H9 (cell line): ENCODE results near the gene SPRED3. TPM values are rescaled to one million over a fixed set of nuclear protein-coding genes. Genes with fewer than 3 reads are reported as not detected.

ENCODE experiments used
- DNase-seq: peaks from one replicate; pipeline ENCODE4 v3.0.0-alpha.2; 2017
- H2AFZ ChIP-seq: one replicate; pipeline ENCODE4 v1.6.1; 2013; ENCODE audit warnings: mild to moderate bottlenecking, low read length, control low read depth, moderate library complexity
- H2AK5ac ChIP-seq: 2 replicates; pipeline ENCODE4 v1.6.1; 2013; ENCODE audit warnings: low read length, control low read depth, mixed read lengths; ENCODE audit not compliant: insufficient read length
- H2BK120ac ChIP-seq: one replicate; pipeline ENCODE4 v1.6.1; 2013; ENCODE audit warnings: low read depth, mild to moderate bottlenecking, low read length, control low read depth, inconsistent platforms; ENCODE audit not compliant: poor library complexity, severe bottlenecking
- H2BK12ac ChIP-seq: 2 replicates; pipeline ENCODE4 v1.6.1; 2013; ENCODE audit warnings: low read length, control low read depth, mixed read lengths, low read depth; ENCODE audit not compliant: insufficient read length
- H2BK15ac ChIP-seq: 2 replicates; pipeline ENCODE4 v1.6.1; 2013; ENCODE audit warnings: low read depth, low read length, control low read depth
- H2BK20ac ChIP-seq: one replicate; pipeline ENCODE4 v1.6.1; 2013; ENCODE audit warnings: low read depth, mild to moderate bottlenecking, low read length, control low read depth, inconsistent platforms; ENCODE audit not compliant: poor library complexity, severe bottlenecking
- H2BK5ac ChIP-seq: 2 replicates; pipeline ENCODE4 v1.6.1; 2013; ENCODE audit warnings: low read length, control low read depth, mixed read lengths; ENCODE audit not compliant: insufficient read length
- H3K14ac ChIP-seq: 2 replicates; pipeline ENCODE4 v1.6.1; 2013; ENCODE audit warnings: low read length, control low read depth; ENCODE audit not compliant: insufficient read depth
- H3K18ac ChIP-seq: 2 replicates; pipeline ENCODE4 v1.6.1; 2013; ENCODE audit warnings: low read depth, mild to moderate bottlenecking, mixed read lengths, low read length, control low read depth; ENCODE audit not compliant: insufficient read length
- H3K23ac ChIP-seq: 2 replicates; pipeline ENCODE4 v1.6.1; 2013; ENCODE audit warnings: low read length, control low read depth, mixed read lengths, low read depth; ENCODE audit not compliant: insufficient read length
- H3K23me2 ChIP-seq: 2 replicates; pipeline ENCODE4 v1.6.1; 2013; ENCODE audit warnings: low read depth, mild to moderate bottlenecking, mixed read lengths, low read length, control low read depth; ENCODE audit not compliant: insufficient read length, poor library complexity, severe bottlenecking
- H3K27ac ChIP-seq: 2 replicates; pipeline ENCODE4 v1.5.1; 2013; ENCODE audit warnings: low read length, control low read depth, mixed read lengths, low read depth; ENCODE audit not compliant: insufficient read length
- H3K27me3 ChIP-seq: 2 replicates; pipeline ENCODE4 v1.6.1; 2013; ENCODE audit warnings: low read length, control low read depth, inconsistent platforms; ENCODE audit not compliant: insufficient read depth
- H3K4ac ChIP-seq: 2 replicates; pipeline ENCODE4 v1.6.1; 2013; ENCODE audit warnings: low read depth, mild to moderate bottlenecking, control low read depth, inconsistent platforms, low read length, moderate library complexity
- H3K4me1 ChIP-seq: 2 replicates; pipeline ENCODE4 v1.6.1; 2013; ENCODE audit warnings: low read length, control low read depth, inconsistent platforms; ENCODE audit not compliant: insufficient read depth
- H3K4me2 ChIP-seq: 2 replicates; pipeline ENCODE4 v1.6.1; 2013; ENCODE audit warnings: low read length, control low read depth, mixed read lengths; ENCODE audit not compliant: insufficient read length, insufficient read depth
- H3K56ac ChIP-seq: 2 replicates; pipeline ENCODE4 v1.6.1; 2013; ENCODE audit warnings: low read depth, mild to moderate bottlenecking, mixed read lengths, low read length, control low read depth; ENCODE audit not compliant: insufficient read length
- H3K79me1 ChIP-seq: 2 replicates; pipeline ENCODE4 v1.6.1; 2013; ENCODE audit warnings: low read depth, mild to moderate bottlenecking, moderate library complexity, low read length, control low read depth, inconsistent platforms; ENCODE audit not compliant: insufficient read depth, poor library complexity, severe bottlenecking
- H3K79me2 ChIP-seq: 2 replicates; pipeline ENCODE4 v1.6.1; 2013; ENCODE audit warnings: low read length, control low read depth, inconsistent platforms; ENCODE audit not compliant: insufficient read depth
- H3K9ac ChIP-seq: 2 replicates; pipeline ENCODE4 v1.6.1; 2013; ENCODE audit warnings: low read length, control low read depth, mixed read lengths; ENCODE audit not compliant: insufficient read length; ENCODE audit errors: extremely low read depth
- H3K9me3 ChIP-seq: one replicate; pipeline ENCODE4 v1.6.1; 2013; ENCODE audit warnings: low read depth, low read length, inconsistent platforms; ENCODE audit not compliant: control insufficient read depth
- H3T11ph ChIP-seq: one replicate; pipeline ENCODE4 v1.6.1; 2013; ENCODE audit warnings: mild to moderate bottlenecking, low read length, control low read depth, inconsistent platforms
- H4K20me1 ChIP-seq: one replicate; pipeline ENCODE4 v1.6.1; 2013; ENCODE audit not compliant: control insufficient read depth, insufficient read length, insufficient read depth
- H4K5ac ChIP-seq: 2 replicates; pipeline ENCODE4 v1.6.1; 2013; ENCODE audit warnings: low read depth, mild to moderate bottlenecking, mixed read lengths, low read length, control low read depth; ENCODE audit not compliant: insufficient read length
- H4K8ac ChIP-seq: replicated peaks from 2 replicates; pipeline ENCODE4 v1.6.1; 2013; ENCODE audit warnings: low read length, control low read depth, mixed read lengths, low read depth; ENCODE audit not compliant: insufficient read length
- H4K91ac ChIP-seq: 2 replicates; pipeline ENCODE4 v1.6.1; 2013; ENCODE audit warnings: low read depth, mild to moderate bottlenecking, moderate library complexity, mixed read lengths, low read length, control low read depth; ENCODE audit not compliant: insufficient read length
- H3K27ac Mint-ChIP-seq, 3 experiments: 2 replicates in 2 of 3; 3 replicates in 1 of 3; pipeline ENCODE4 v1.8.0; 2020 to 2021; ENCODE audit warnings: mixed read lengths in 3 of 3, mild to moderate bottlenecking in 1 of 3, moderate library complexity in 1 of 3
- H3K27me3 Mint-ChIP-seq: 2 replicates; pipeline ENCODE4 v1.8.0; 2021; ENCODE audit warnings: low read depth, mild to moderate bottlenecking, moderate library complexity, mixed read lengths
- H3K36me3 Mint-ChIP-seq, 3 experiments: 2 replicates in 2 of 3; 3 replicates in 1 of 3; pipeline ENCODE4 v1.8.0; 2020 to 2021; ENCODE audit warnings: low read depth in 3 of 3, mixed read lengths in 3 of 3; ENCODE audit not compliant: insufficient read depth in 1 of 3
- H3K4me1 Mint-ChIP-seq, 2 experiments: 2 replicates each; pipeline ENCODE4 v1.8.0; 2020; ENCODE audit warnings: mixed read lengths in 2 of 2
- H3K4me3 Mint-ChIP-seq, 2 experiments: 2 replicates in 1 of 2; 3 replicates in 1 of 2; pipeline ENCODE4 v1.8.0; 2020 to 2021; ENCODE audit warnings: mild to moderate bottlenecking in 2 of 2, mixed read lengths in 2 of 2, moderate library complexity in 1 of 2
- H3K9me3 Mint-ChIP-seq, 2 experiments: 2 replicates in 1 of 2; 3 replicates in 1 of 2; pipeline ENCODE4 v1.8.0; 2020; ENCODE audit warnings: mild to moderate bottlenecking in 2 of 2, mixed read lengths in 2 of 2, moderate library complexity in 1 of 2
- CTCF ChIP-seq: fragments of 200-600 bp; sonication (generic); conservative IDR thresholded peaks from 3 replicates; pipeline ENCODE4 v1.8.0; 2021; ENCODE audit warnings: antibody characterized with exemption, mild to moderate bottlenecking
- WGBS: extraction: QIAGEN DNeasy Blood & Tissue Kit; methylation state at CpG from one replicate; pipeline ENCODE4 v1.1.7; 2013; ENCODE audit warnings: missing lambda C conversion rate, low lambda C conversion rate, mixed read lengths; ENCODE audit not compliant: insufficient read length; ENCODE audit errors: extremely low coverage; 5-methylcytosine and 5-hydroxymethylcytosine counted together
- total RNA-seq: library from RNA; stranded (reverse); gene quantifications from 2 replicates; pipeline ENCODE4 v1.2.1, GENCODE V29; 2021

SPRED3 gene
- total RNA-seq, 1 experiment from 2014 or later, result 16.4 TPM

GRCh38 chr19:38367041-38367440 lies 21.5 kb upstream of the SPRED3 start:
- no peak overlapping the region for H2BK15ac ChIP-seq
- no peaks in the 10 kb centered on the region for H3K27me3 ChIP-seq
- H3K23ac ChIP-seq, result no peak overlapping the region
- H3K79me1 ChIP-seq, result no peaks in the 10 kb centered on the region
- no peak overlapping the region for H3K56ac ChIP-seq
- Mint-ChIP-seq H3K4me1 (peaks cover 5 to 6% of the 10 kb centered on the region in 2 experiments; a peak in 3 of 4 replicates), H3K9me3 (peaks cover 4 to 8% of the 10 kb centered on the region in 2 experiments; a peak in 2 of 5 replicates), H3K36me3 (peaks cover 0 to 4% (median 0%) of the 10 kb centered on the region in 3 experiments; a peak in 2 of 7 replicates), H3K27ac (no peak overlapping the region), H3K27me3 (peaks cover 57% of the 10 kb centered on the region), H3K4me3 (no peak overlapping the region)
- DNase-seq, result no peak
- no peak overlapping the region for H4K91ac ChIP-seq
- H3K9me3 ChIP-seq, result no peaks in the 10 kb centered on the region
- no peak overlapping the region for H2BK5ac ChIP-seq
- H2BK12ac ChIP-seq, result no peak overlapping the region
- H2BK120ac ChIP-seq, result no peak overlapping the region
- no CpG with 5 or more reads among the region's 12 CpGs for WGBS
- H3K14ac ChIP-seq, result no peak overlapping the region
- H3K4me1 ChIP-seq, result no peaks in the 10 kb centered on the region
- no peak overlapping the region for H3K4ac ChIP-seq
- no peak overlapping the region for H2AK5ac ChIP-seq
- no peak overlapping the region for H3K27ac ChIP-seq
- no peak overlapping the region for H2AFZ ChIP-seq
- no peak overlapping the region for H2BK20ac ChIP-seq
- no peak overlapping the region for H3T11ph ChIP-seq
- no peaks in the 10 kb centered on the region for H4K20me1 ChIP-seq
- TF ChIP-seq CTCF, result no peak
- no peak overlapping the region for H4K8ac ChIP-seq
- H3K18ac ChIP-seq, result no peak overlapping the region
- no peak overlapping the region for H4K5ac ChIP-seq
- no peaks in the 10 kb centered on the region for H3K79me2 ChIP-seq
- no peaks in the 10 kb centered on the region for H3K23me2 ChIP-seq
- H3K9ac ChIP-seq, result no peak overlapping the region
- H3K4me2 ChIP-seq, result no peak overlapping the region
